Fibroblast of lung (primary cell): ENCODE results near the gene SHKBP1.

Experiments used
- EZH2 ChIP-seq: IDR thresholded peaks from 2 replicates; pipeline ENCODE4 v1.5.1; 2012; ENCODE audit warnings: low read length, control low read depth, mild to moderate bottlenecking; ENCODE audit errors: missing control alignments
- TF ChIP-seq, protein P1 (sequence below), 2 donors: IDR thresholded peaks in 1 of 2; conservative IDR thresholded peaks in 1 of 2; 1 replicate in 1 of 2; 2 replicates in 1 of 2; pipeline ENCODE4 v1.5.1; 2011 to 2012; ENCODE audit warnings: low read length in 2 of 2, control low read depth in 1 of 2, inconsistent platforms in 1 of 2, low read depth in 1 of 2, mild to moderate bottlenecking in 1 of 2

DNA sequence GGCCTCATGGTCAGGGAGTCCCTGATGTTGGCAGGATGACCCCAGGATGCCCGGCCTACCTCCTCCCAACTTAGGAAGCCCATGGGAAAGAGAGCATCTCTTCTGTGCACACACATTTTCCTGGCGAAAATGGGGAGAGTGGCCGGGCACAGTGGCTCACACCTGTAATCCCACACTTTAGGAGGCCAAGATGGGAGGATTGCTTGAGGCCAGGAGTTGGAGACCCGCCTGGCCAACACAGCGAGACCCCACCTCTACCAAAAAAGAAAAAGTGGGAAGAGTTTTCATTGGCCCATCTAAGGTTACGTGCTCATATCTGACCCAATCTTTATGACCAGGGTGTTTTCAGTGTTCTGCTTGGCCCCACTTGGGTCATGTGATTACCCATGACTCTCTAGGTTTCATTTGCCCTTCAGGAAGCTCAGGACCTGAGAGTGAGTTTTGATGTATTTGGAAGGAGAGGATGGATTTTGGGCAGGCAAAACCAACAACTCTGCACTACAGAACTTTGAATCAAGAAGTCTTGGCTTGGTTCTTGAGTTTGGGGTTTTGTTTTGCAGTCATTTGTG, 33.6 kb upstream of the SHKBP1 start:
- TF ChIP-seq, protein P1, sequence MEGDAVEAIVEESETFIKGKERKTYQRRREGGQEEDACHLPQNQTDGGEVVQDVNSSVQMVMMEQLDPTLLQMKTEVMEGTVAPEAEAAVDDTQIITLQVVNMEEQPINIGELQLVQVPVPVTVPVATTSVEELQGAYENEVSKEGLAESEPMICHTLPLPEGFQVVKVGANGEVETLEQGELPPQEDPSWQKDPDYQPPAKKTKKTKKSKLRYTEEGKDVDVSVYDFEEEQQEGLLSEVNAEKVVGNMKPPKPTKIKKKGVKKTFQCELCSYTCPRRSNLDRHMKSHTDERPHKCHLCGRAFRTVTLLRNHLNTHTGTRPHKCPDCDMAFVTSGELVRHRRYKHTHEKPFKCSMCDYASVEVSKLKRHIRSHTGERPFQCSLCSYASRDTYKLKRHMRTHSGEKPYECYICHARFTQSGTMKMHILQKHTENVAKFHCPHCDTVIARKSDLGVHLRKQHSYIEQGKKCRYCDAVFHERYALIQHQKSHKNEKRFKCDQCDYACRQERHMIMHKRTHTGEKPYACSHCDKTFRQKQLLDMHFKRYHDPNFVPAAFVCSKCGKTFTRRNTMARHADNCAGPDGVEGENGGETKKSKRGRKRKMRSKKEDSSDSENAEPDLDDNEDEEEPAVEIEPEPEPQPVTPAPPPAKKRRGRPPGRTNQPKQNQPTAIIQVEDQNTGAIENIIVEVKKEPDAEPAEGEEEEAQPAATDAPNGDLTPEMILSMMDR (conservative IDR thresholded peaks at IDR 0.05 in 1 of 2, IDR thresholded peaks at IDR 0.05 in 1 of 2; ENCODE audit: low read depth in 1 of 2, low read length in 2 of 2) = no peak
- TF ChIP-seq EZH2 = no peak
